Testis (tissue), 3 donors: ENCODE data around the gene ATAT1. TPM values are rescaled to one million over a fixed set of nuclear protein-coding genes. Genes with fewer than 3 reads are reported as not detected.
"Not testable (repeated sequence)": the region's sequence is repeated elsewhere in the genome, so short reads cannot be mapped to it uniquely, and the experiment has no call there.

ENCODE experiments used
- DNase-seq: peaks from one replicate; pipeline ENCODE4 v3.0.0-alpha.2; 2019
- H3K27ac ChIP-seq, 2 donors: fragments of 200-600 bp; sonication (generic); one replicate each; pipeline ENCODE4 v1.5.1; 2019
- H3K27me3 ChIP-seq: fragments of 200-600 bp; sonication (generic); one replicate; pipeline ENCODE4 v1.5.1; 2019
- H3K36me3 ChIP-seq: fragments of 200-600 bp; sonication (generic); one replicate; pipeline ENCODE4 v1.5.1; 2017; ENCODE audit warnings: low read depth; ENCODE audit errors: missing control alignments
- H3K4me1 ChIP-seq: fragments of 200-600 bp; sonication (generic); one replicate; pipeline ENCODE4 v1.5.1; 2019
- H3K4me3 ChIP-seq, 2 donors: fragments of 200-600 bp; sonication (generic); one replicate each; pipeline ENCODE4 v1.5.1; 2017 to 2019
- H3K9me3 ChIP-seq: fragments of 200-600 bp; sonication (generic); one replicate; pipeline ENCODE4 v1.5.1; 2017
- CTCF ChIP-seq, 3 experiments: fragments of 450-650 bp in 2 of 3; fragments of 200-600 bp in 1 of 3; sonication (generic) in 1 of 3; IDR thresholded peaks; one replicate each; pipeline ENCODE4 v1.5.1; 2016 to 2019; ENCODE audit warnings: antibody characterized with exemption in 3 of 3, mild to moderate bottlenecking in 2 of 3, moderate library complexity in 1 of 3
- POLR2A ChIP-seq: fragments of 450-650 bp; IDR thresholded peaks from one replicate; pipeline ENCODE4 v1.6.1; 2017; ENCODE audit warnings: antibody characterized with exemption, mild to moderate bottlenecking, moderate library complexity
- WGBS, 2 donors: methylation state at CpG; one replicate each; pipeline ENCODE4 v1.1.5; 2018; 5-methylcytosine and 5-hydroxymethylcytosine counted together
- intact Hi-C: fragments of 100-400 bp; cut with DNase I; formaldehyde crosslinking; loops from one replicate; pipeline ENCODE4 v1.15.1; 2023; ENCODE audit warnings: low total_unique reads
- polyA plus RNA-seq: library from polyadenylated mRNA; stranded (reverse); fragments of 350-450 nt; fragmentation: Illumina TruSeq; extraction: RNeasy Lipid Tissue Mini Kit (QIAGEN cat#74804); gene quantifications from one replicate; pipeline ENCODE4 v1.2.3, GENCODE V29; 2014; ENCODE audit warnings: low read depth, low replicate concordance; ENCODE audit not compliant: insufficient read depth
- total RNA-seq, 2 donors: library from RNA; depleted of rRNA; stranded (reverse); fragments of >200 nt; gene quantifications; one replicate each; pipeline ENCODE4 v1.2.3, GENCODE V29; 2016

The ATAT1 gene
- total and polyA plus RNA-seq, 3 donors from 2014 or later, result 20.7 to 36.4 (median 29.4) TPM

- Histone ChIP-seq H3K27me3 (no peaks in the 10 kb centered on the region), H3K9me3 (no peaks in the 10 kb centered on the region), H3K27ac (no peak overlapping the region), H3K36me3 (no peaks in the 10 kb centered on the region), H3K4me3 (no peak overlapping the region), H3K4me1 (no peaks in the 10 kb centered on the region)
- no peak for TF ChIP-seq POLR2A
- DNase-seq, result no peak
- intact Hi-C loops, result no loop called here
- WGBS, 2 donors, result 83 to 85% methylated on average over 29 to 34 of the region's 34 CpGs
Measured at GRCh38 chr6:30664994-30665767, 38.5 kb downstream of the ATAT1 start.

GRCh38 chr6:30666300-30666699, 39.6 kb downstream of the ATAT1 start:
- H3K27me3 ChIP-seq, H3K4me1 ChIP-seq, DNase-seq, H3K9me3 ChIP-seq, H3K4me3 ChIP-seq, intact Hi-C loops, H3K36me3 ChIP-seq, H3K27ac ChIP-seq: not testable (repeated sequence)
- 83 to 84% methylated on average over 2 of the region's 2 CpGs for WGBS, 2 donors

- H3K4me3 ChIP-seq, result no peak overlapping the region
- intact Hi-C loops, result no loop called here
- no peaks in the 10 kb centered on the region for H3K27me3 ChIP-seq
- H3K27ac ChIP-seq, result no peak overlapping the region
- TF ChIP-seq POLR2A (no peak), CTCF (IDR thresholded peaks at IDR 0.05) (no peak)
- WGBS, 2 donors, result 70 to 79% methylated on average over 27 of the region's 27 CpGs
- no peaks in the 10 kb centered on the region for H3K36me3 ChIP-seq
- no peaks in the 10 kb centered on the region for H3K9me3 ChIP-seq
- H3K4me1 ChIP-seq, result peaks cover 12% of the 10 kb centered on the region
- DNase-seq, result no peak
Measured at GRCh38 chr6:30670760-30671527, 44.3 kb downstream of the ATAT1 start.

GRCh38 chr6:30672445-30673253, 46.0 kb downstream of the ATAT1 start, which contains the start of gene DHX16:
DHX16 (minus strand) TSS chr6:30673006; CDS start chr6:30672841, 165 bp downstream.
- peak; percentile 97 for DNase-seq
- peaks cover 12% of the 10 kb centered on the region for H3K4me1 ChIP-seq
- H3K27me3 ChIP-seq, result no peaks in the 10 kb centered on the region
- no peaks in the 10 kb centered on the region for H3K9me3 ChIP-seq
- intact Hi-C loops, result no loop called here
- TF ChIP-seq CTCF (IDR thresholded peaks at IDR 0.05) (peak; percentile 83 to 98 (median 96)), POLR2A (no peak)
- peak within 1 kb of the TSS; percentile 86 for H3K4me3 ChIP-seq
- peak within 1 kb of the TSS; percentile 44 to 77 for H3K27ac ChIP-seq
- WGBS, 2 donors, result 0% methylated on average over 33 to 57 of the region's 57 CpGs
- H3K36me3 ChIP-seq, result no peaks in the 10 kb centered on the region

GRCh38 chr6:30676660-30677285, 50.1 kb downstream of the ATAT1 start:
- no peaks in the 10 kb centered on the region for H3K36me3 ChIP-seq
- no peak overlapping the region for H3K27ac ChIP-seq
- H3K27me3 ChIP-seq, result no peaks in the 10 kb centered on the region
- no peaks in the 10 kb centered on the region for H3K9me3 ChIP-seq
- H3K4me1 ChIP-seq, result peaks cover 2% of the 10 kb centered on the region
- WGBS, 2 donors, result 74 to 79% methylated on average over 7 to 10 of the region's 10 CpGs
- intact Hi-C loops, result no loop called here
- no peak for DNase-seq
- TF ChIP-seq CTCF (IDR thresholded peaks at IDR 0.05), result no peak
- TF ChIP-seq POLR2A, result no peak
- H3K4me3 ChIP-seq, result no peak overlapping the region
